ENCODE measurements around the gene WASL.

- TF ChIP-seq POLR2A (IDR thresholded peaks at IDR 0.05) (no peak), CTCF (IDR thresholded peaks at IDR 0.05) (no peak)
Measured at GRCh38 chr7:123665896-123666295, 82.9 kb downstream of the WASL start.

Data from tibial nerve (tissue), 3 donors.